Body of pancreas (tissue), 4 donors: Measurements from ENCODE around the gene HENMT1.
A peak's percentile ranks its signal among the peaks of the same experiment; 100 is the strongest.

Experiments
- POLR2A ChIP-seq, 3 donors: fragments of 450-650 bp; IDR thresholded peaks; one replicate each; pipeline ENCODE4 v1.6.1; 2016; ENCODE audit warnings: antibody characterized with exemption in 3 of 3, mild to moderate bottlenecking in 2 of 3
- TF ChIP-seq, protein P1 (sequence below), 7 experiments: fragments of 450-650 bp in 4 of 7; fragments of 200-600 bp in 3 of 7; sonication (generic) in 3 of 7; IDR thresholded peaks; one replicate each; pipeline ENCODE4 v1.5.1; 2016 to 2019; ENCODE audit warnings: antibody characterized with exemption in 7 of 7

- TF ChIP-seq, protein P1, sequence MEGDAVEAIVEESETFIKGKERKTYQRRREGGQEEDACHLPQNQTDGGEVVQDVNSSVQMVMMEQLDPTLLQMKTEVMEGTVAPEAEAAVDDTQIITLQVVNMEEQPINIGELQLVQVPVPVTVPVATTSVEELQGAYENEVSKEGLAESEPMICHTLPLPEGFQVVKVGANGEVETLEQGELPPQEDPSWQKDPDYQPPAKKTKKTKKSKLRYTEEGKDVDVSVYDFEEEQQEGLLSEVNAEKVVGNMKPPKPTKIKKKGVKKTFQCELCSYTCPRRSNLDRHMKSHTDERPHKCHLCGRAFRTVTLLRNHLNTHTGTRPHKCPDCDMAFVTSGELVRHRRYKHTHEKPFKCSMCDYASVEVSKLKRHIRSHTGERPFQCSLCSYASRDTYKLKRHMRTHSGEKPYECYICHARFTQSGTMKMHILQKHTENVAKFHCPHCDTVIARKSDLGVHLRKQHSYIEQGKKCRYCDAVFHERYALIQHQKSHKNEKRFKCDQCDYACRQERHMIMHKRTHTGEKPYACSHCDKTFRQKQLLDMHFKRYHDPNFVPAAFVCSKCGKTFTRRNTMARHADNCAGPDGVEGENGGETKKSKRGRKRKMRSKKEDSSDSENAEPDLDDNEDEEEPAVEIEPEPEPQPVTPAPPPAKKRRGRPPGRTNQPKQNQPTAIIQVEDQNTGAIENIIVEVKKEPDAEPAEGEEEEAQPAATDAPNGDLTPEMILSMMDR (IDR thresholded peaks at IDR 0.05): no peak
- peak in 2 of 3 donors; percentile 24 to 42 for TF ChIP-seq POLR2A (IDR thresholded peaks at IDR 0.05)
Measured at GRCh38 chr1:108646648-108647269, 14.1 kb downstream of the HENMT1 start.
